GM12872 (cell line): ENCODE data around the gene GPR34.
A peak's percentile ranks its signal among the peaks of the same experiment; 100 is the strongest.

Experiments
- CTCF ChIP-seq: IDR thresholded peaks from 3 replicates; pipeline ENCODE4 v1.5.1; 2011; ENCODE audit warnings: low read depth, mild to moderate bottlenecking, low read length, moderate library complexity; ENCODE audit not compliant: insufficient read depth

Gene GPR34

GRCh38 chrX:41730081-41730480 is 41.3 kb downstream of the GPR34 start:
- TF ChIP-seq CTCF, result no peak

- TF ChIP-seq CTCF, result no peak
Observed at GRCh38 chrX:41732260-41732659, 43.5 kb downstream of the GPR34 start.

GRCh38 chrX:41733939-41734338 is 45.2 kb downstream of the GPR34 start:
- no peak for TF ChIP-seq CTCF

- TF ChIP-seq CTCF, result peak; percentile 58
Observed at GRCh38 chrX:41734530-41734929, 45.8 kb downstream of the GPR34 start.

GRCh38 chrX:41737065-41737464 is 48.3 kb downstream of the GPR34 start:
- TF ChIP-seq CTCF, result no peak

GRCh38 chrX:41739871-41740270 is 51.1 kb downstream of the GPR34 start:
- TF ChIP-seq CTCF, result no peak
